Loucy (cell line): ENCODE measurements around the gene SPHK2.

Experiments
- EZH2phosphoT487 ChIP-seq: fragments of 200-600 bp; IDR thresholded peaks from 2 replicates; pipeline ENCODE4 v1.6.1; 2018; ENCODE audit warnings: antibody characterized with exemption, mild to moderate bottlenecking, moderate library complexity, borderline replicate concordance
- TF ChIP-seq, protein P1 (sequence below): fragments of 200-600 bp; sonication (generic); conservative IDR thresholded peaks from 2 replicates; pipeline ENCODE4 v1.5.1; 2014; ENCODE audit warnings: mild to moderate bottlenecking, antibody characterized with exemption, low read length

DNA sequence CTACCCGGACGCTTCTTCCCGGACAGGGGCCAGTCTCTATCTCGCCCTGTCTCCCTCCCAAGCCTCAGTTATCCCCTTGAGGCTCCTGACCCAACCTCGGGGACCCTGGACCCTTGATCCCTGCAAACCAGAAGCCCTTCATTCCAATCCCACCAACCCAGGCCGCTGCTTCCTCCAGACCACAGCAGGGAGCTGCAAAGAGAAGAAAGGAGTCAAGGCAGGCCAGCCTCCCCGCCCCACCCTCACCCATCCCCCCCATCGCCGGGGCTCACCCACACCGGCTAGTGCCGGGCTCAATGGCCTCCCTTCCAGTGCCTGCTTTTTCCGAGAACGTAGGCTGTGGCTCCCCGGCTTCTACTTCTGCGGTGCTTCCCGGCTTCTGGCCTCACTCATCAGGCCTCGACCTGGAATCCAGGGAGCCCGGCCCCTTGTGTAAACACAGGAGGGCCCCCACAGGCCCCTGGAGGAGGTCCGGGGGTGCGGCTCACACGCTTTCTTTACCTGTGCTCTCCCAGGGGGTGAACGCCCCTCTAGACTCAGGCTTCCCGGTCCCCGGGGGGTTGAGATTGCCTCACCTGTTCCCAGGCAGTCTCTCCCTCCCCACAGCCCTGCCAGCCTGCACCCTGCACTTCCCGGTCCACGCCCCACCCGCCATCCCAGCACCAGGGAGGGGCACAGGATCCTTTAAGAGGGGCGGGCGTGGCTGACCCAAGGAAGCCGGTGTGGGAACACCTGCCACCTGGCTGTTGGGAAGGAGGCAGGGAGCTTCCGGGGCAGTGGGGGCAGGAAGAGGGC, 4.7 kb upstream of the SPHK2 start, which contains the start of gene FAM83E:
- TF ChIP-seq, protein P1, sequence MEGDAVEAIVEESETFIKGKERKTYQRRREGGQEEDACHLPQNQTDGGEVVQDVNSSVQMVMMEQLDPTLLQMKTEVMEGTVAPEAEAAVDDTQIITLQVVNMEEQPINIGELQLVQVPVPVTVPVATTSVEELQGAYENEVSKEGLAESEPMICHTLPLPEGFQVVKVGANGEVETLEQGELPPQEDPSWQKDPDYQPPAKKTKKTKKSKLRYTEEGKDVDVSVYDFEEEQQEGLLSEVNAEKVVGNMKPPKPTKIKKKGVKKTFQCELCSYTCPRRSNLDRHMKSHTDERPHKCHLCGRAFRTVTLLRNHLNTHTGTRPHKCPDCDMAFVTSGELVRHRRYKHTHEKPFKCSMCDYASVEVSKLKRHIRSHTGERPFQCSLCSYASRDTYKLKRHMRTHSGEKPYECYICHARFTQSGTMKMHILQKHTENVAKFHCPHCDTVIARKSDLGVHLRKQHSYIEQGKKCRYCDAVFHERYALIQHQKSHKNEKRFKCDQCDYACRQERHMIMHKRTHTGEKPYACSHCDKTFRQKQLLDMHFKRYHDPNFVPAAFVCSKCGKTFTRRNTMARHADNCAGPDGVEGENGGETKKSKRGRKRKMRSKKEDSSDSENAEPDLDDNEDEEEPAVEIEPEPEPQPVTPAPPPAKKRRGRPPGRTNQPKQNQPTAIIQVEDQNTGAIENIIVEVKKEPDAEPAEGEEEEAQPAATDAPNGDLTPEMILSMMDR = no peak
- TF ChIP-seq EZH2phosphoT487 = no peak
